Calu3 (cell line): ENCODE results near the gene TEX14. TPM values are rescaled to one million over a fixed set of nuclear protein-coding genes. Genes with fewer than 3 reads are reported as not detected.

ENCODE experiments used
- BruUV-seq: library from RNA; stranded (reverse); fragments of 400-500 nt; replicated peaks from 2 replicates; lab custom pipeline; 2021; lab: Mats Ljungman, UMichigan
- CTCF ChIA-PET: fragments of 300-600 bp; sonication (Branson Sonifier 250); formaldehyde crosslinking; loops from one replicate; lab custom pipeline; 2022; ENCODE audit warnings: antibody characterized with exemption; lab: Charles Lee
- DNase-seq: peaks from one replicate; pipeline ENCODE4 v3.0.0; 2022
- H3K27ac Mint-ChIP-seq: one replicate; pipeline ENCODE4 v1.8.0; 2022; ENCODE audit warnings: mixed read lengths; ENCODE audit not compliant: unreplicated experiment
- H3K27me3 Mint-ChIP-seq: one replicate; pipeline ENCODE4 v1.8.0; 2022; ENCODE audit warnings: mixed read lengths; ENCODE audit not compliant: unreplicated experiment
- H3K36me3 Mint-ChIP-seq: one replicate; pipeline ENCODE4 v1.8.0; 2022; ENCODE audit warnings: mild to moderate bottlenecking, moderate library complexity, mixed read lengths; ENCODE audit not compliant: insufficient read depth, unreplicated experiment
- H3K4me1 Mint-ChIP-seq: one replicate; pipeline ENCODE4 v1.8.0; 2022; ENCODE audit warnings: mild to moderate bottlenecking, low read depth, mixed read lengths; ENCODE audit not compliant: unreplicated experiment
- H3K4me3 Mint-ChIP-seq: one replicate; pipeline ENCODE4 v1.8.0; 2022; ENCODE audit warnings: mild to moderate bottlenecking, low read depth, moderate library complexity, mixed read lengths; ENCODE audit not compliant: unreplicated experiment
- H3K9me3 Mint-ChIP-seq: one replicate; pipeline ENCODE4 v1.8.0; 2022; ENCODE audit warnings: low read depth, mixed read lengths; ENCODE audit not compliant: unreplicated experiment
- CTCF ChIP-seq: fragments of 200-600 bp; IDR thresholded peaks from one replicate; pipeline ENCODE4 v1.8.0; 2022; ENCODE audit warnings: antibody characterized with exemption; ENCODE audit not compliant: unreplicated experiment
- intact Hi-C: fragments of 100-400 bp; cut with micrococcal nuclease; formaldehyde crosslinking; loops from one replicate; pipeline ENCODE4 v1.10.0; 2022; ENCODE audit not compliant: unreplicated experiment
- total RNA-seq: library from RNA; stranded (reverse); gene quantifications from 2 replicates; pipeline ENCODE4 v1.2.3, GENCODE V29; 2022

Gene TEX14
- total RNA-seq, 1 experiment from 2014 or later = 0.07 TPM

DNA sequence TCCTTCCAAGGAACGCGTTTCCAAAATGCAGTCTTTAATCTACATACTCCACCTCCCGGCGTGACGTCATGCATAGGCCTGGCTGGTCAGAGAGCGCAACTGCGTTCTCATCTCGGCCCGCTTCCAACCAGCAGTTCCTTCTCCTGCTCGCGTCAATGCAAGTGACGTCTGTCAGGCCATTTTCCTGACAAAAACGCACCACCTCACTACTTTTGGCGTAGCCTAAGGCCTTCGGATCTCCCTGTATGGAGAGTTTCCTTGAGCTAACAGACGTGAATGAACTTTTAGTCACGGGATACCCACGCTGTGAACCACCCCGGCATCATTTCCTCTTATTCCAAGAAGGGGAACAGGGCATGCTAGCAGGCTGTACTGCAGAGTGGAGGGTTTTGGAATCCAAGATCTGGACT, 25.0 kb downstream of the TEX14 start:
- no peak for DNase-seq
- Mint-ChIP-seq H3K36me3 (peaks cover 4% of the 10 kb centered on the region), H3K4me3 (no peak overlapping the region), H3K4me1 (peaks cover 15% of the 10 kb centered on the region), H3K27me3 (no peaks in the 10 kb centered on the region), H3K9me3 (no peaks in the 10 kb centered on the region), H3K27ac (no peak overlapping the region)
- no peak for TF ChIP-seq CTCF
- no TSS peak for BruUV-seq
- CTCF ChIA-PET = no interaction called here
- intact Hi-C loops = no loop called here

DNA sequence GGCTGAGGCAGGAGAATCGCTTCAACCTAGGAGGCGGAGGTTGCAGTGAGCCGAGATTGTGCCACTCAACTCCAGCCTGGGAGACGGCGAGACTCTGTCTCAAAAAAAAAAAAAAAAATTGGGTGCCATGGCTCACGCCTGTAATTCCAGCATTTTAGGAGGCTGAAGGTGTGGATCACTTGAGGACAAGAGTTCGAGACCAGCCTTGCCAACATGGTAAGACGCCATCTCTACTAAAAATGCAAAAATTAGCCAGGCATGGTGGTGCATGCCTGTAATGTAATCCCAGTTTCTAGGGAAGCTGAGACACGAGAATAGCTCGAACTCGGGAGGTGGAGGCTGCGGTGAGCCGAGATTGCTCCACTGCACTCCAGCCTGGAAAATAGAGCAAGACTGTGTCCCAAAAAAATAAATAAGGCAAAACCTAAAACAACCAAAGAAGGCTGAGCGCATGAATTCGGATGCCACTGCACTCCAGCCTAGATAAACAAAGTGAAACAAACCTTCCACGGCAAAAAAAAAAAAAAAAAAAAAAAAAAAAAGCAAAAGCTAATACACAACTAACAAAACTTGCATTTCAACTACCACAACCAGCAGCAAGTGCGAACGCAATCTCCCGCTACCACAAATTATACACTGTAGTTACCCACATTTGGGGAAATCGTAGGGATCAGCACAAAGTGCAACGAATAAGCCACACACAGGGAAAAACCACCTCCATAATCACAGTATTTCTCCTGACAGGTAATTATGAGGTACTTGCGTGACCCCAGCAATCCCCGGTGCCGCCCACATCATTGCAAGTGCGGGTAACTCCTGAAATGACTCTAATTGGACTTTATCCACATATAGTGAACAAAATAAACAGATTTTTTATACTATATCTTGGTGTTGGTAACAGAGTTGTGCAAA, 25.6 kb downstream of the TEX14 start:
- H3K27me3 Mint-ChIP-seq = no peaks in the 10 kb centered on the region
- H3K27ac Mint-ChIP-seq = no peak overlapping the region
- DNase-seq = no peak
- H3K9me3 Mint-ChIP-seq = no peaks in the 10 kb centered on the region
- intact Hi-C loops = no loop called here
- CTCF ChIA-PET = no interaction called here
- H3K36me3 Mint-ChIP-seq = peaks cover 4% of the 10 kb centered on the region
- peaks cover 15% of the 10 kb centered on the region for H3K4me1 Mint-ChIP-seq
- TF ChIP-seq CTCF = no peak
- BruUV-seq = no TSS peak
- no peak overlapping the region for H3K4me3 Mint-ChIP-seq

GRCh38 chr17:58664302-58664701, 27.5 kb downstream of the TEX14 start:
- Mint-ChIP-seq H3K27me3 (no peaks in the 10 kb centered on the region), H3K4me3 (no peak overlapping the region), H3K4me1 (peaks cover 15% of the 10 kb centered on the region), H3K36me3 (peaks cover 12% of the 10 kb centered on the region), H3K9me3 (no peaks in the 10 kb centered on the region), H3K27ac (no peak overlapping the region)
- BruUV-seq = no TSS peak
- no peak for DNase-seq
- intact Hi-C loops = no loop called here
- CTCF ChIA-PET = no interaction called here
- no peak for TF ChIP-seq CTCF

- Mint-ChIP-seq H3K36me3 (peaks cover 25% of the 10 kb centered on the region), H3K27ac (no peak overlapping the region), H3K9me3 (no peaks in the 10 kb centered on the region), H3K27me3 (no peaks in the 10 kb centered on the region), H3K4me3 (no peak overlapping the region), H3K4me1 (no peaks in the 10 kb centered on the region)
- intact Hi-C loops = no loop called here
- CTCF ChIA-PET = no interaction called here
- TF ChIP-seq CTCF = no peak
- BruUV-seq = no TSS peak
- DNase-seq = no peak
These were observed 30.3 kb downstream of the TEX14 start for GRCh38 chr17:58661499-58661898.
